HepG2 (cell line): ENCODE measurements around the gene PDZD7. TPM values are rescaled to one million over a fixed set of nuclear protein-coding genes. Genes with fewer than 3 reads are reported as not detected.
A peak's percentile ranks its signal among the peaks of the same experiment; 100 is the strongest.

Experiments used
- CHD2 ChIP-seq: IDR thresholded peaks from 2 replicates; pipeline ENCODE4 v1.6.1; 2011; ENCODE audit warnings: low read depth, low read length, improper control_type of control experiment
- DMAP1 ChIP-seq: IDR thresholded peaks from 2 replicates; pipeline ENCODE4 v1.6.1; 2016
- ELF3 ChIP-seq: IDR thresholded peaks from 2 replicates; pipeline ENCODE4 v1.6.1; 2016; ENCODE audit warnings: missing genetic modification reagents, missing compliant biosample characterization
- HMG20A ChIP-seq: IDR thresholded peaks from 2 replicates; pipeline ENCODE4 v1.6.1; 2016; ENCODE audit warnings: borderline replicate concordance
- KLF9 ChIP-seq: IDR thresholded peaks from 2 replicates; pipeline ENCODE4 v1.6.1; 2016; ENCODE audit warnings: low read depth
- MTF1 ChIP-seq: sonication (generic); formaldehyde crosslinking; IDR thresholded peaks from 2 replicates; pipeline ENCODE4 v1.5.0; 2020; ENCODE audit warnings: missing genetic modification reagents
- SP5 ChIP-seq: IDR thresholded peaks from 2 replicates; pipeline ENCODE4 v1.6.1; 2016; ENCODE audit warnings: low read depth, borderline replicate concordance
- ZBTB8A ChIP-seq: sonication (generic); formaldehyde crosslinking; IDR thresholded peaks from 2 replicates; pipeline ENCODE4 v1.4.0; 2020; ENCODE audit warnings: mild to moderate bottlenecking, low read depth, missing genetic modification reagents, borderline replicate concordance
- ZFX ChIP-seq: sonication (generic); formaldehyde crosslinking; IDR thresholded peaks from 2 replicates; pipeline ENCODE4 v1.4.0; 2020; ENCODE audit warnings: mild to moderate bottlenecking, low read depth, missing genetic modification reagents, moderate library complexity
- ZNF24 ChIP-seq: fragments of 450-650 bp; IDR thresholded peaks from 2 replicates; pipeline ENCODE4 v1.6.1; 2017; ENCODE audit warnings: antibody characterized with exemption, mild to moderate bottlenecking
- ZNF556 ChIP-seq: sonication (generic); formaldehyde crosslinking; IDR thresholded peaks from 2 replicates; pipeline ENCODE4 v1.4.0; 2020; ENCODE audit warnings: mild to moderate bottlenecking, missing genetic modification reagents, borderline replicate concordance
- ZNF660 ChIP-seq: sonication (generic); formaldehyde crosslinking; IDR thresholded peaks from 2 replicates; pipeline ENCODE4 v1.5.1; 2020; ENCODE audit warnings: mild to moderate bottlenecking, low read depth, missing genetic modification reagents, borderline replicate concordance
- ZNF737 ChIP-seq: sonication (generic); formaldehyde crosslinking; IDR thresholded peaks from 2 replicates; pipeline ENCODE4 v1.5.0; 2020; ENCODE audit warnings: missing genetic modification reagents, mild to moderate bottlenecking, borderline replicate concordance
- ZNF768 ChIP-seq: sonication (generic); formaldehyde crosslinking; IDR thresholded peaks from 2 replicates; pipeline ENCODE4 v1.4.0; 2020; ENCODE audit warnings: missing genetic modification reagents
- polyA plus RNA-seq, 8 experiments: library from polyadenylated mRNA; depleted of rRNA in 3 of 8; stranded (reverse) in 7 of 8; unstranded in 1 of 8; fragments of >200 nt; fragmentation: Illumina TruSeq in 4 of 8; extraction: Trizol in 4 of 8; gene quantifications; 2 replicates each; pipeline versions ENCODE4 v1.2.1 to v1.2.3, GENCODE V29; 2011 to 2016; ENCODE audit warnings: low read depth in 4 of 8, missing spikeins in 1 of 8, mixed read lengths in 1 of 8; ENCODE audit not compliant: insufficient read depth in 1 of 8
- total RNA-seq, 5 experiments: library from RNA; depleted of rRNA; stranded (reverse); fragments of >200 nt; fragmentation: Illumina TruSeq; extraction: Trizol; gene quantifications; 2 replicates each; pipeline ENCODE4 v1.2.3, GENCODE V29; 2016; ENCODE audit warnings: low read depth in 1 of 5
- TF ChIP-seq, protein P1 (sequence below): sonication (generic); formaldehyde crosslinking; IDR thresholded peaks from 2 replicates; pipeline ENCODE4 v1.4.0; 2020; ENCODE audit warnings: missing genetic modification reagents, borderline replicate concordance
- TF ChIP-seq, protein P2 (sequence below): sonication (generic); formaldehyde crosslinking; IDR thresholded peaks from 2 replicates; pipeline ENCODE4 v1.4.0; 2020; ENCODE audit warnings: mild to moderate bottlenecking, missing genetic modification reagents, borderline replicate concordance
- TF ChIP-seq, protein P3 (sequence below): sonication (generic); formaldehyde crosslinking; IDR thresholded peaks from 2 replicates; pipeline ENCODE4 v1.4.0; 2020; ENCODE audit warnings: missing genetic modification reagents
- TF ChIP-seq, protein P4 (sequence below): IDR thresholded peaks from 2 replicates; pipeline ENCODE4 v1.6.1; 2016; ENCODE audit warnings: missing biosample characterization, missing genetic modification reagents, low read depth

Gene PDZD7
- total and polyA plus RNA-seq, 2 of the 13 experiments (the other 11 are each of a cell fraction or from before 2014, with no cell fraction given): 0.58 to 0.73 TPM

DNA sequence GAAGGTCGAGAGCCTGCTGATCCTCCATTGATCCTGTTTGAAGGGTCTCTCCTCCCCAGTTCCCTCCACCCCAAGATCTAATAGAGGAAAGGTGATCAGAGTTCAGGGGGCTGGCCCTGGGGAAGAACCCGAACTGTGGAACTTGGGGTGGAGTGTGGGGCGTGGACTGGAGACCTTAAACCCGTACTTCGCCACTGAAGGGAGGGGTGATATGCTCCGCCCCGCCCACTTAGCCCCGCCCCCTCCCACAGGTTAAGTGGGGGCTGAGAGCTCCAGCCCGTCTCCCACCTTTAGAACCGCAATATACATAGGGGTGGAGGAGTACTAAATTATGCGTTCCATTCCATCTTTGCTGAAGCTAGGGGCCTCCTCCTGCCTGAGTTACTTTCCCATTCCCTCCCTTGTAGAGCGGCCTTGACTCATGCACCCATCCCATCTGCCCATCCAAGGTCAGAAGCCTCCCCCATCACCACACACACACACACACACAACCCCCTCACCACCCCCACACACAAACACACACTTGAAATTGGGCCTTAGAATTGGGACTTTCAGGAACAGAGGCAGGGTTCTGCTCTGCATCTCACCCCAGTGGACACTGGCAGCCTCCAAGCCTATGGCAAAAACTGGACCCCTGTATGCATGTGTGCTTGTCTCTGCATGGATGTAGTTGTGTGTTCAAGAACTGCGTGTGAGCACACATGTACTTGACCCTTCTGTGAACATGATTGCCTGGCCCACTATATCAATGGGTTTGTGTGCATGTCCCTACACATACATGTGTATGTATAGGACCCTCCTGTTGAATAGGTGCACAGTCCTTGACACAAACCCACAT is 60.6 kb downstream of the PDZD7 start (continued):
- TF ChIP-seq, protein P1, sequence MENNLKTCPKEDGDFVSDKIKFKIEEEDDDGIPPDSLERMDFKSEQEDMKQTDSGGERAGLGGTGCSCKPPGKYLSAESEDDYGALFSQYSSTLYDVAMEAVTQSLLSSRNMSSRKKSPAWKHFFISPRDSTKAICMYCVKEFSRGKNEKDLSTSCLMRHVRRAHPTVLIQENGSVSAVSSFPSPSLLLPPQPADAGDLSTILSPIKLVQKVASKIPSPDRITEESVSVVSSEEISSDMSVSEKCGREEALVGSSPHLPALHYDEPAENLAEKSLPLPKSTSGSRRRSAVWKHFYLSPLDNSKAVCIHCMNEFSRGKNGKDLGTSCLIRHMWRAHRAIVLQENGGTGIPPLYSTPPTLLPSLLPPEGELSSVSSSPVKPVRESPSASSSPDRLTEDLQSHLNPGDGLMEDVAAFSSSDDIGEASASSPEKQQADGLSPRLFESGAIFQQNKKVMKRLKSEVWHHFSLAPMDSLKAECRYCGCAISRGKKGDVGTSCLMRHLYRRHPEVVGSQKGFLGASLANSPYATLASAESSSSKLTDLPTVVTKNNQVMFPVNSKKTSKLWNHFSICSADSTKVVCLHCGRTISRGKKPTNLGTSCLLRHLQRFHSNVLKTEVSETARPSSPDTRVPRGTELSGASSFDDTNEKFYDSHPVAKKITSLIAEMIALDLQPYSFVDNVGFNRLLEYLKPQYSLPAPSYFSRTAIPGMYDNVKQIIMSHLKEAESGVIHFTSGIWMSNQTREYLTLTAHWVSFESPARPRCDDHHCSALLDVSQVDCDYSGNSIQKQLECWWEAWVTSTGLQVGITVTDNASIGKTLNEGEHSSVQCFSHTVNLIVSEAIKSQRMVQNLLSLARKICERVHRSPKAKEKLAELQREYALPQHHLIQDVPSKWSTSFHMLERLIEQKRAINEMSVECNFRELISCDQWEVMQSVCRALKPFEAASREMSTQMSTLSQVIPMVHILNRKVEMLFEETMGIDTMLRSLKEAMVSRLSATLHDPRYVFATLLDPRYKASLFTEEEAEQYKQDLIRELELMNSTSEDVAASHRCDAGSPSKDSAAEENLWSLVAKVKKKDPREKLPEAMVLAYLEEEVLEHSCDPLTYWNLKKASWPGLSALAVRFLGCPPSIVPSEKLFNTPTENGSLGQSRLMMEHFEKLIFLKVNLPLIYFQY (CRISPR knock-in tag): no peak
- TF ChIP-seq MTF1 (CRISPR knock-in tag) (no peak), SP5 (CRISPR knock-in tag) (peak; percentile 88), ZBTB8A (no peak; the same call in 1 of the 2 replicates), ZNF660 (no peak), ZNF768 (CRISPR knock-in tag) (no peak), DMAP1 (CRISPR knock-in tag) (peak; percentile 66; the same call in 1 of the 2 replicates), ELF3 (CRISPR knock-in tag) (no peak; the same call in 1 of the 2 replicates), ZFX (CRISPR knock-in tag) (peak; percentile 9), KLF9 (no peak), ZNF556 (CRISPR knock-in tag) (no peak; the same call in 1 of the 2 replicates), CHD2 (no peak), HMG20A (no peak; the same call in 1 of the 2 replicates), ZNF737 (CRISPR knock-in tag) (no peak), ZNF24 (no peak)
- TF ChIP-seq, protein P2, sequence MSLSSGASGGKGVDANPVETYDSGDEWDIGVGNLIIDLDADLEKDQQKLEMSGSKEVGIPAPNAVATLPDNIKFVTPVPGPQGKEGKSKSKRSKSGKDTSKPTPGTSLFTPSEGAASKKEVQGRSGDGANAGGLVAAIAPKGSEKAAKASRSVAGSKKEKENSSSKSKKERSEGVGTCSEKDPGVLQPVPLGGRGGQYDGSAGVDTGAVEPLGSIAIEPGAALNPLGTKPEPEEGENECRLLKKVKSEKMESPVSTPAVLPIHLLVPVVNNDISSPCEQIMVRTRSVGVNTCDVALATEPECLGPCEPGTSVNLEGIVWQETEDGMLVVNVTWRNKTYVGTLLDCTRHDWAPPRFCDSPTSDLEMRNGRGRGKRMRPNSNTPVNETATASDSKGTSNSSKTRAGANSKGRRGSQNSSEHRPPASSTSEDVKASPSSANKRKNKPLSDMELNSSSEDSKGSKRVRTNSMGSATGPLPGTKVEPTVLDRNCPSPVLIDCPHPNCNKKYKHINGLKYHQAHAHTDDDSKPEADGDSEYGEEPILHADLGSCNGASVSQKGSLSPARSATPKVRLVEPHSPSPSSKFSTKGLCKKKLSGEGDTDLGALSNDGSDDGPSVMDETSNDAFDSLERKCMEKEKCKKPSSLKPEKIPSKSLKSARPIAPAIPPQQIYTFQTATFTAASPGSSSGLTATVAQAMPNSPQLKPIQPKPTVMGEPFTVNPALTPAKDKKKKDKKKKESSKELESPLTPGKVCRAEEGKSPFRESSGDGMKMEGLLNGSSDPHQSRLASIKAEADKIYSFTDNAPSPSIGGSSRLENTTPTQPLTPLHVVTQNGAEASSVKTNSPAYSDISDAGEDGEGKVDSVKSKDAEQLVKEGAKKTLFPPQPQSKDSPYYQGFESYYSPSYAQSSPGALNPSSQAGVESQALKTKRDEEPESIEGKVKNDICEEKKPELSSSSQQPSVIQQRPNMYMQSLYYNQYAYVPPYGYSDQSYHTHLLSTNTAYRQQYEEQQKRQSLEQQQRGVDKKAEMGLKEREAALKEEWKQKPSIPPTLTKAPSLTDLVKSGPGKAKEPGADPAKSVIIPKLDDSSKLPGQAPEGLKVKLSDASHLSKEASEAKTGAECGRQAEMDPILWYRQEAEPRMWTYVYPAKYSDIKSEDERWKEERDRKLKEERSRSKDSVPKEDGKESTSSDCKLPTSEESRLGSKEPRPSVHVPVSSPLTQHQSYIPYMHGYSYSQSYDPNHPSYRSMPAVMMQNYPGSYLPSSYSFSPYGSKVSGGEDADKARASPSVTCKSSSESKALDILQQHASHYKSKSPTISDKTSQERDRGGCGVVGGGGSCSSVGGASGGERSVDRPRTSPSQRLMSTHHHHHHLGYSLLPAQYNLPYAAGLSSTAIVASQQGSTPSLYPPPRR: peak; percentile 29; the same call in 1 of the 2 replicates
- TF ChIP-seq, protein P3, sequence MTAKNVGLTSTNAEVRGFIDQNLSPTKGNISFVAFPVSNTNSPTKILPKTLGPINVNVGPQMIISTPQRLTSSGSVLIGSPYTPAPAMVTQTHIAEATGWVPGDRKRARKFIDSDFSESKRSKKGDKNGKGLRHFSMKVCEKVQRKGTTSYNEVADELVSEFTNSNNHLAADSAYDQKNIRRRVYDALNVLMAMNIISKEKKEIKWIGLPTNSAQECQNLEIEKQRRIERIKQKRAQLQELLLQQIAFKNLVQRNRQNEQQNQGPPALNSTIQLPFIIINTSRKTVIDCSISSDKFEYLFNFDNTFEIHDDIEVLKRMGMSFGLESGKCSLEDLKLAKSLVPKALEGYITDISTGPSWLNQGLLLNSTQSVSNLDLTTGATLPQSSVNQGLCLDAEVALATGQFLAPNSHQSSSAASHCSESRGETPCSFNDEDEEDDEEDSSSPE (CRISPR knock-in tag): no peak; the same call in 1 of the 2 replicates
- TF ChIP-seq, protein P4, sequence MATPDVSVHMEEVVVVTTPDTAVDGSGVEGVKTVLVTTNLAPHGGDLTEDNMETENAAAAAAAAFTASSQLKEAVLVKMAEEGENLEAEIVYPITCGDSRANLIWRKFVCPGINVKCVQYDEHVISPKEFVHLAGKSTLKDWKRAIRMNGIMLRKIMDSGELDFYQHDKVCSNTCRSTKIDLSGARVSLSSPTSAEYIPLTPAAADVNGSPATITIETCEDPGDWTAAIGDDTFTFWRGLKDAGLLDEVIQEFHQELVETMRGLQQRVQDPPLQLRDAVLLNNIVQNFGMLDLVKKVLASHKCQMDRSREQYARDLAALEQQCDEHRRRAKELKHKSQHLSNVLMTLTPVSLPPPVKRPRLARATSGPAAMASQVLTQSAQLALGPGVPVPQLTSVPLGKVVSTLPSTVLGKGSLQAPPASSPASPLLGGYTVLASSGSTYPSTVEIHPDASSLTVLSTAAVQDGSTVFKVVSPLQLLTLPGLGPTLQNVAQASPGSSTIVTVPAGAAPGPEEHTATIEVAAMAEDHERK (CRISPR knock-in tag): no peak
